Activated naive CD4-positive, alpha-beta T cell treated with anti-CD3 and anti-CD28 coated beads, Interleukin-2, amount 50 U/mL, for 24 hours (primary cell): Measurements from ENCODE around the gene ARHGEF26.
"Not testable (repeated sequence)": the region's sequence is repeated elsewhere in the genome, so short reads cannot be mapped to it uniquely, and the experiment has no call there.

Source experiments
- H3K27ac Mint-ChIP-seq: one replicate; pipeline ENCODE4 v1.8.0; 2021; ENCODE audit warnings: mild to moderate bottlenecking, mixed read lengths
- H3K27me3 Mint-ChIP-seq: one replicate; pipeline ENCODE4 v1.8.0; 2021; ENCODE audit warnings: mixed read lengths
- H3K36me3 Mint-ChIP-seq: one replicate; pipeline ENCODE4 v1.8.0; 2021; ENCODE audit warnings: mixed read lengths
- H3K4me1 Mint-ChIP-seq: one replicate; pipeline ENCODE4 v1.8.0; 2021; ENCODE audit warnings: mixed read lengths
- H3K4me3 Mint-ChIP-seq: one replicate; pipeline ENCODE4 v1.8.0; 2021; ENCODE audit warnings: mild to moderate bottlenecking, mixed read lengths
- H3K9me3 Mint-ChIP-seq: one replicate; pipeline ENCODE4 v1.8.0; 2021; ENCODE audit warnings: mixed read lengths

ARHGEF26 gene

GRCh38 chr3:154120961-154121700, at the start of gene ARHGEF26:
ARHGEF26 (plus strand) TSS chr3:154121390; CDS start chr3:154121993, 603 bp downstream.
- Mint-ChIP-seq H3K27me3 (peaks cover 52% of the 10 kb centered on the region), H3K36me3 (no peaks in the 10 kb centered on the region), H3K4me3 (peak within 1 kb of the TSS; percentile 77), H3K9me3 (no peaks in the 10 kb centered on the region), H3K27ac (no peak within 1 kb of the TSS), H3K4me1 (peaks cover 17% of the 10 kb centered on the region)

GRCh38 chr3:154074966-154075365, 46.2 kb upstream of the ARHGEF26 start:
- Mint-ChIP-seq H3K4me1 (no peaks in the 10 kb centered on the region), H3K4me3 (no peak overlapping the region), H3K27ac (no peak overlapping the region), H3K9me3 (peaks cover 15% of the 10 kb centered on the region), H3K27me3 (peaks cover 3% of the 10 kb centered on the region), H3K36me3 (no peaks in the 10 kb centered on the region)

GRCh38 chr3:154078672-154079071, 42.5 kb upstream of the ARHGEF26 start:
- Mint-ChIP-seq H3K4me3 (no peak overlapping the region), H3K27ac (no peak overlapping the region), H3K9me3 (peaks cover 14% of the 10 kb centered on the region), H3K4me1 (no peaks in the 10 kb centered on the region), H3K27me3 (peaks cover 6% of the 10 kb centered on the region), H3K36me3 (no peaks in the 10 kb centered on the region)

- peaks cover 10% of the 10 kb centered on the region for H3K27me3 Mint-ChIP-seq
- H3K27ac Mint-ChIP-seq, result no peak overlapping the region
- no peaks in the 10 kb centered on the region for H3K36me3 Mint-ChIP-seq
- no peak overlapping the region for H3K4me3 Mint-ChIP-seq
- H3K9me3 Mint-ChIP-seq, result peaks cover 17% of the 10 kb centered on the region
- H3K4me1 Mint-ChIP-seq, result no peaks in the 10 kb centered on the region
Measured at GRCh38 chr3:154081305-154081704, 39.9 kb upstream of the ARHGEF26 start.

GRCh38 chr3:154085071-154085470, 36.1 kb upstream of the ARHGEF26 start:
- Mint-ChIP-seq H3K27me3 (peaks cover 11% of the 10 kb centered on the region), H3K4me3 (no peak overlapping the region), H3K4me1 (no peaks in the 10 kb centered on the region), H3K36me3 (no peaks in the 10 kb centered on the region), H3K9me3 (peaks cover 17% of the 10 kb centered on the region), H3K27ac (no peak overlapping the region)

GRCh38 chr3:154085799-154086198, 35.4 kb upstream of the ARHGEF26 start:
- peaks cover 17% of the 10 kb centered on the region for H3K9me3 Mint-ChIP-seq
- H3K27ac Mint-ChIP-seq, result no peak overlapping the region
- H3K27me3 Mint-ChIP-seq, result peaks cover 11% of the 10 kb centered on the region
- no peaks in the 10 kb centered on the region for H3K36me3 Mint-ChIP-seq
- H3K4me3 Mint-ChIP-seq, result no peak overlapping the region
- H3K4me1 Mint-ChIP-seq, result no peaks in the 10 kb centered on the region

GRCh38 chr3:154086286-154086685, 34.9 kb upstream of the ARHGEF26 start:
- Mint-ChIP-seq H3K27ac (no peak overlapping the region), H3K9me3 (peaks cover 14% of the 10 kb centered on the region), H3K27me3 (peaks cover 8% of the 10 kb centered on the region), H3K36me3 (no peaks in the 10 kb centered on the region), H3K4me3 (no peak overlapping the region), H3K4me1 (no peaks in the 10 kb centered on the region)

- not testable (repeated sequence) for H3K27me3 Mint-ChIP-seq, H3K4me1 Mint-ChIP-seq, H3K9me3 Mint-ChIP-seq, H3K4me3 Mint-ChIP-seq, H3K27ac Mint-ChIP-seq, H3K36me3 Mint-ChIP-seq
Measured at GRCh38 chr3:154087756-154088480, 33.3 kb upstream of the ARHGEF26 start.

GRCh38 chr3:154089421-154090420, 31.5 kb upstream of the ARHGEF26 start:
- Mint-ChIP-seq H3K9me3 (no peaks in the 10 kb centered on the region), H3K27ac (no peak overlapping the region), H3K36me3 (no peaks in the 10 kb centered on the region), H3K4me1 (no peaks in the 10 kb centered on the region), H3K27me3 (peaks cover 1% of the 10 kb centered on the region), H3K4me3 (no peak overlapping the region)

- Mint-ChIP-seq H3K27me3 (no peaks in the 10 kb centered on the region), H3K4me1 (no peaks in the 10 kb centered on the region), H3K36me3 (no peaks in the 10 kb centered on the region), H3K9me3 (no peaks in the 10 kb centered on the region), H3K4me3 (no peak overlapping the region), H3K27ac (no peak overlapping the region)
Measured at GRCh38 chr3:154094051-154094450, 27.1 kb upstream of the ARHGEF26 start.

- Mint-ChIP-seq H3K9me3 (no peaks in the 10 kb centered on the region), H3K4me3 (no peak overlapping the region)
Measured at GRCh38 chr3:154095832-154096421, 25.3 kb upstream of the ARHGEF26 start.

GRCh38 chr3:154098376-154098775, 22.8 kb upstream of the ARHGEF26 start:
- H3K4me1 Mint-ChIP-seq, result no peaks in the 10 kb centered on the region
- no peaks in the 10 kb centered on the region for H3K36me3 Mint-ChIP-seq
- H3K27ac Mint-ChIP-seq, result no peak overlapping the region
- H3K4me3 Mint-ChIP-seq, result no peak overlapping the region
- H3K9me3 Mint-ChIP-seq, result no peaks in the 10 kb centered on the region
- no peaks in the 10 kb centered on the region for H3K27me3 Mint-ChIP-seq

More at GRCh38 chr3:154095832-154096421, 25.3 kb upstream of the ARHGEF26 start:
- Mint-ChIP-seq H3K27ac (no peak overlapping the region), H3K4me1 (no peaks in the 10 kb centered on the region), H3K36me3 (no peaks in the 10 kb centered on the region), H3K27me3 (no peaks in the 10 kb centered on the region)

GRCh38 chr3:154100556-154100955, 20.6 kb upstream of the ARHGEF26 start:
- Mint-ChIP-seq H3K4me1 (no peaks in the 10 kb centered on the region), H3K27ac (no peak overlapping the region), H3K9me3 (no peaks in the 10 kb centered on the region), H3K36me3 (no peaks in the 10 kb centered on the region), H3K4me3 (no peak overlapping the region), H3K27me3 (peaks cover 2% of the 10 kb centered on the region)

GRCh38 chr3:154101250-154101649, 19.9 kb upstream of the ARHGEF26 start:
- peaks cover 2% of the 10 kb centered on the region for H3K27me3 Mint-ChIP-seq
- H3K4me1 Mint-ChIP-seq, result no peaks in the 10 kb centered on the region
- no peaks in the 10 kb centered on the region for H3K9me3 Mint-ChIP-seq
- no peak overlapping the region for H3K27ac Mint-ChIP-seq
- no peak overlapping the region for H3K4me3 Mint-ChIP-seq
- no peaks in the 10 kb centered on the region for H3K36me3 Mint-ChIP-seq

- H3K36me3 Mint-ChIP-seq, result no peaks in the 10 kb centered on the region
Measured at GRCh38 chr3:154102225-154102624, 19.0 kb upstream of the ARHGEF26 start.

More at GRCh38 chr3:154102225-154102624, 19.0 kb upstream of the ARHGEF26 start:
- H3K27ac Mint-ChIP-seq, result no peak overlapping the region
- H3K27me3 Mint-ChIP-seq, result peaks cover 2% of the 10 kb centered on the region
- no peaks in the 10 kb centered on the region for H3K9me3 Mint-ChIP-seq
- H3K4me3 Mint-ChIP-seq, result no peak overlapping the region
- no peaks in the 10 kb centered on the region for H3K4me1 Mint-ChIP-seq
